Natural killer cell (primary cell): Measurements from ENCODE around the gene DMRTC2. TPM values are rescaled to one million over a fixed set of nuclear protein-coding genes. Genes with fewer than 3 reads are reported as not detected.
A peak's percentile ranks its signal among the peaks of the same experiment; 100 is the strongest.

ENCODE experiments used
- ATAC-seq, 3 donors: fragments of 150-1000 bp in 2 of 3; fragments of 200-7000 bp in 1 of 3; cut with Tn5 transposase; 1 replicate in 1 of 3; 2 replicates in 2 of 3; pipeline ENCODE4 v1.10.0; 2021; ENCODE audit warnings: mild to moderate bottlenecking in 2 of 3, moderate library complexity in 2 of 3
- DNase-seq, 2 donors: peaks; one replicate each; pipeline versions ENCODE4 v3.0.0 to v3.0.0-alpha.2; 2013 to 2021; ENCODE audit warnings: mixed read lengths in 1 of 2
- H3K27ac ChIP-seq: one replicate; pipeline ENCODE4 v1.5.1; 2013; ENCODE audit warnings: mild to moderate bottlenecking, low read length
- H3K27me3 ChIP-seq: one replicate; pipeline ENCODE4 v1.6.1; 2013; ENCODE audit warnings: low read length; ENCODE audit not compliant: control insufficient read depth, insufficient read depth
- H3K36me3 ChIP-seq: one replicate; pipeline ENCODE4 v1.6.1; 2013; ENCODE audit warnings: low read length; ENCODE audit not compliant: control insufficient read depth, insufficient read depth
- H3K4me1 ChIP-seq: one replicate; pipeline ENCODE4 v1.6.1; 2013; ENCODE audit warnings: low read length; ENCODE audit not compliant: control insufficient read depth, insufficient read depth
- H3K4me3 ChIP-seq: one replicate; pipeline ENCODE4 v1.5.1; 2013; ENCODE audit warnings: low read length
- H3K9me3 ChIP-seq: one replicate; pipeline ENCODE4 v1.6.1; 2013; ENCODE audit warnings: low read length; ENCODE audit not compliant: control insufficient read depth, insufficient read depth
- H3K27ac Mint-ChIP-seq, 2 donors: one replicate each; pipeline ENCODE4 v1.8.0; 2022; ENCODE audit warnings: mild to moderate bottlenecking in 2 of 2, mixed read lengths in 2 of 2, moderate library complexity in 1 of 2
- H3K27me3 Mint-ChIP-seq, 2 donors: one replicate each; pipeline ENCODE4 v1.8.0; 2022; ENCODE audit warnings: low read depth in 2 of 2, mixed read lengths in 2 of 2
- H3K36me3 Mint-ChIP-seq: one replicate; pipeline ENCODE4 v1.8.0; 2022; ENCODE audit warnings: mixed read lengths
- H3K4me1 Mint-ChIP-seq, 2 donors: one replicate each; pipeline ENCODE4 v1.8.0; 2022; ENCODE audit warnings: mixed read lengths in 2 of 2
- H3K4me3 Mint-ChIP-seq: one replicate; pipeline ENCODE4 v1.8.0; 2022; ENCODE audit warnings: mild to moderate bottlenecking, moderate library complexity, mixed read lengths
- H3K9me3 Mint-ChIP-seq, 2 donors: one replicate each; pipeline ENCODE4 v1.8.0; 2022; ENCODE audit warnings: mixed read lengths in 2 of 2
- CTCF ChIP-seq: fragments of 200-600 bp; IDR thresholded peaks from one replicate; pipeline ENCODE4 v1.8.0; 2022; ENCODE audit warnings: antibody characterized with exemption
- WGBS: methylation state at CpG from one replicate; pipeline ENCODE4 v1.1.7; 2013; ENCODE audit warnings: missing lambda C conversion rate; ENCODE audit not compliant: insufficient coverage; 5-methylcytosine and 5-hydroxymethylcytosine counted together
- intact Hi-C: fragments of 100-400 bp; cut with micrococcal nuclease; formaldehyde crosslinking; loops from one replicate; pipeline ENCODE4 v1.14.2; 2022
- total RNA-seq, 4 donors: library from RNA; stranded (reverse); fragments of 120-200 nt in 1 of 4; gene quantifications; one replicate each; pipeline versions ENCODE4 v1.2.3 to v1.2.4, GENCODE V29; 2013 to 2022

DMRTC2 gene
- total RNA-seq, 3 donors from 2014 or later (not counting 1 experiment from before 2014, with no cell fraction given), result not detected

GRCh38 chr19:41897181-41897580 lies 52.3 kb downstream of the DMRTC2 start:
- no peak for DNase-seq
- Mint-ChIP-seq H3K4me1 (peaks cover 26 to 60% of the 10 kb centered on the region in 2 donors), H3K36me3 (peaks cover 14% of the 10 kb centered on the region), H3K9me3 (no peaks in the 10 kb centered on the region), H3K4me3 (no peak overlapping the region), H3K27ac (peak overlapping the region; percentile 71 to 92), H3K27me3 (no peaks in the 10 kb centered on the region)
- intact Hi-C loops, result no loop called here
- H3K27me3 ChIP-seq, result no peaks in the 10 kb centered on the region
- no peak overlapping the region for H3K27ac ChIP-seq
- H3K36me3 ChIP-seq, result peaks cover 79% of the 10 kb centered on the region
- WGBS, result 100% methylated on average over 2 of the region's 3 CpGs
- no peak for ATAC-seq
- H3K4me1 ChIP-seq, result peaks cover 62% of the 10 kb centered on the region
- no peaks in the 10 kb centered on the region for H3K9me3 ChIP-seq
- no peak for TF ChIP-seq CTCF
- H3K4me3 ChIP-seq, result no peak overlapping the region

GRCh38 chr19:41897820-41898219 lies 53.0 kb downstream of the DMRTC2 start:
- Histone ChIP-seq H3K4me3 (no peak overlapping the region), H3K27ac (no peak overlapping the region), H3K27me3 (no peaks in the 10 kb centered on the region), H3K36me3 (peaks cover 79% of the 10 kb centered on the region), H3K4me1 (peaks cover 61% of the 10 kb centered on the region), H3K9me3 (no peaks in the 10 kb centered on the region)
- TF ChIP-seq CTCF, result no peak
- Mint-ChIP-seq H3K4me3 (no peak overlapping the region), H3K36me3 (peaks cover 14% of the 10 kb centered on the region), H3K27me3 (no peaks in the 10 kb centered on the region), H3K4me1 (peaks cover 24 to 54% of the 10 kb centered on the region in 2 donors), H3K27ac (peak overlapping the region; percentile 71 to 92), H3K9me3 (no peaks in the 10 kb centered on the region)
- WGBS, result 97% methylated on average over 20 of the region's 24 CpGs
- intact Hi-C loops, result no loop called here
- ATAC-seq, result no peak
- DNase-seq, result no peak

GRCh38 chr19:41898235-41898634 lies 53.4 kb downstream of the DMRTC2 start:
- peak overlapping the region; percentile 71 to 92 for H3K27ac Mint-ChIP-seq
- no peak overlapping the region for H3K4me3 Mint-ChIP-seq
- H3K27me3 Mint-ChIP-seq, result no peaks in the 10 kb centered on the region
- H3K4me1 Mint-ChIP-seq, result peaks cover 21 to 50% of the 10 kb centered on the region in 2 donors
- H3K9me3 Mint-ChIP-seq, result no peaks in the 10 kb centered on the region
- Histone ChIP-seq H3K27me3 (no peaks in the 10 kb centered on the region), H3K27ac (no peak overlapping the region), H3K4me1 (peaks cover 61% of the 10 kb centered on the region), H3K36me3 (peaks cover 80% of the 10 kb centered on the region), H3K9me3 (no peaks in the 10 kb centered on the region), H3K4me3 (no peak overlapping the region)
- DNase-seq (no peak), ATAC-seq (no peak)
- no peak for TF ChIP-seq CTCF
- H3K36me3 Mint-ChIP-seq, result peaks cover 14% of the 10 kb centered on the region
- intact Hi-C loops, result no loop called here
- WGBS, result 95% methylated on average over 15 of the region's 15 CpGs

Other genes starting within 250 kb of the DMRTC2 start
- gene CEACAM4, start 218.0 kb upstream of the DMRTC2 start, total RNA-seq, result 1 to 10 TPM in 1 of 3 donors, under 1 TPM in 2; 0.52 to 1.1 (median 0.78) TPM
- not detected for gene CEACAM7, start 156.8 kb upstream of the DMRTC2 start, total RNA-seq
- not detected for gene CEACAM5, start 136.4 kb upstream of the DMRTC2 start, total RNA-seq
- not detected for gene CEACAM6, start 89.5 kb upstream of the DMRTC2 start, total RNA-seq
- 1 to 10 TPM in 2 of 3 donors, not detected in 1; 1.3 to 1.7 TPM for gene CEACAM3, start 48.5 kb upstream of the DMRTC2 start, total RNA-seq
- gene LYPD4, start 359 bp upstream of the DMRTC2 start, total RNA-seq, result not detected
- 1,000 to 10,000 TPM; 1,358 to 1,814 (median 1,709) TPM for gene RPS19, start 15.2 kb downstream of the DMRTC2 start, total RNA-seq
- gene CD79A, start 32.2 kb downstream of the DMRTC2 start, total RNA-seq, result 10 to 100 TPM in 1 of 3 donors, 1 to 10 TPM in 2; 5.6 to 35.5 (median 6.0) TPM
- gene ARHGEF1, start 38.1 kb downstream of the DMRTC2 start, total RNA-seq, result 1,000 to 10,000 TPM; 1,177 to 1,409 (median 1,354) TPM
- 1 to 10 TPM; 1.1 to 2.1 (median 1.5) TPM for gene ERFL, start 83.4 kb downstream of the DMRTC2 start, total RNA-seq
- gene RABAC1, start 114.3 kb downstream of the DMRTC2 start, total RNA-seq, result 10 to 100 TPM; 76.8 to 100.0 (median 78.4) TPM
- gene ATP1A3, start 149.2 kb downstream of the DMRTC2 start, total RNA-seq, result 10 to 100 TPM; 13.5 to 18.2 (median 14.0) TPM
- gene GRIK5, start 225.2 kb downstream of the DMRTC2 start, total RNA-seq, result 1 to 10 TPM in 1 of 3 donors, under 1 TPM in 1, not detected in 1; 0.31 to 2.1 TPM
- gene ZNF574, start 231.1 kb downstream of the DMRTC2 start, total RNA-seq, result 10 to 100 TPM; 21.6 to 23.7 (median 23.1) TPM